NCI-H748 (cell line): Measurements from ENCODE around the gene GALNT17.
"Not testable (repeated sequence)": the region's sequence is repeated elsewhere in the genome, so short reads cannot be mapped to it uniquely, and the experiment has no call there.

Experiments
- DNase-seq: peaks from one replicate; lab custom pipeline; 2025; ENCODE audit not compliant: unreplicated experiment; lab: John Stamatoyannopoulos, UW

GALNT17 gene

GRCh38 chr7:71544816-71545215 lies 412.9 kb downstream of the GALNT17 start:
- no peak for DNase-seq

- no peak for DNase-seq
Observed at GRCh38 chr7:71547426-71547825, 415.5 kb downstream of the GALNT17 start.

GRCh38 chr7:71548746-71549145 lies 416.8 kb downstream of the GALNT17 start:
- no peak for DNase-seq

GRCh38 chr7:71553306-71553705 lies 421.4 kb downstream of the GALNT17 start:
- DNase-seq, result no peak

GRCh38 chr7:71555758-71556157 lies 423.8 kb downstream of the GALNT17 start:
- no peak for DNase-seq

DNA sequence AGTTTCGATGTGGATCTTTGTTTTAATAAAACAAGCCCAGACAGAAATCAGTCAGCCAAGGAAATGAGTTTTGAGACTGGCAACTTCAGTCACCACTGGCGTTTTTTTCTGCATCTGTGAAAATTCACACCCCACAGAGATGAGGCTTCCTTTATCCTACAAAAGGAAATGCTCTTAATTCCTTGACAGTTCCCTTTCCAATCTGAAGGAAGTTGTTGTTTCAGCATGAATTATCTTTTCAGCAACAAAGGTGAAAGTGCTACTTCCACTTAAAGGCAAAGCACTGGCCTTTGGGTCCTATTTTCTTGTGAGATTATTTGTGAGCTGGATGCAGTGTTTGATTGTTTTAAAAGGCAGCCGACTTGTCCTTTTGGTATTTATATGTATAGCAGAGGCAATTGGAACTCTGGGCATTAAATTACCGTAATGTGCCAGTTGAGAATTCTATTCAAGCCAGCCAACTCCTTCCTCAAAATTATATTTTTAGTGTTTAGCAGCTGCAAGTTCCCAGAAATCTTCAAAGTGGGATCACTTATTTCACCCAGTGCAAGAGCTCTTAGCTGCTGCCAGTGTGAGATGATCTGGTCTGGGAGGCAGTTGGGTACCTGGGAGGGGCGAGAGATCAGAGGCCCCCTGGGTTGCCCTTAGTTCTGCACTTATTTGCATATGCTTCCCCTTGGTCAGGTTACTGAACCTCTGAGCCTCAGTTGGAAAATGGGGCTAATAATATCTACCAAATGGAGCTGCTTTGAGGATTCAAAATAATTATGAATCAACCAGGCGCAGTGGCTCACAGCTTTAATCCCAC lies 427.1 kb downstream of the GALNT17 start:
- no peak for DNase-seq

DNA sequence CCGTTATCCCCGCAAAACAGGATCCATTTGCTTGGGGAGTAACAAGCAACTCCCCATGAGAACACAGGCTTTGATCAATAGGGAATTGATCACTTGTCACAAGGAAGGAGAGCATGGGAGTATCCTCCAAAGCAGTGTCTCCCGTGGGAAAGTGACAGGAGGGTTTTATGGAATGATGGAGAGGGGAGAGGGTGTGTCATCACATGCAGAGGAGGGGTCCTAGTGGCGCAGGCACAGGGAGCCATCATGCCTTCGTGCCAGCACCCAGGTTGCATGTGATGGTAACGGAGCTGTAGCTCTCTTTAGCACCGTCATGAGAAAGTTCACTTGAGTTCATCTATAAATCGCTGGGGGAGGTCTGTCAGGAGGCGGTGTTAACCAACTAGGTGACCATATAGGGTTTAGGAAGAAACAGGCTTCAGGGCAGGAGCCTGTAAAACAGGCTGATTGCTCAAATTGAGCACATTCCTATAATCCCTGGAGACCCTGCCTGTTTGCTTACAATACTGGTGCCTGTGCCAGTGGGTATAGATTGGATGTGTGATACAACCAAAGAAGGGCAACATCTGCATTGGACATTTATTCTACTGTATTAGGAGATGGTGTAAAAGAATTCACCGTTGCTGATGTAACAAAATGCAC lies 428.5 kb downstream of the GALNT17 start:
- DNase-seq, result no peak

DNA sequence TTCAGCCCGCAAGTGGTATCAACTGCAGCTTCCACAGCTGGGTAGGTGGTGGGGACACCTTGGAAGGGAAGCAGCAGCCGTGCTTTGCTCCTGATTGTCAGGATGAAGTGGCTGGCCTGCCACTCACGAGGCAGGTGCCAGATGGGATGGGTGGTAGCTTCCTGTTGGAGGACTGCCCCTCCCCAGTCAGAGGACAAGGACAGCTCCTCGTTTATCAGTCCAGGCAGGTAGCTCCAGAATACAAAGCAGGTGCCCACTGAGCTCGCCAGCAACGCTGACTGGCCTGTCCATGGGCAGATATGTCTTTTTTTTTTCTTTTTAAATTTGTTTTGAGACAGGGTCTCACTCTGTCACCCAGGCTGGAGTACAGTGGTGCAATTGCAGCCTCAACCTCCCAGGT lies 431.3 kb downstream of the GALNT17 start:
- DNase-seq, result no peak

DNA sequence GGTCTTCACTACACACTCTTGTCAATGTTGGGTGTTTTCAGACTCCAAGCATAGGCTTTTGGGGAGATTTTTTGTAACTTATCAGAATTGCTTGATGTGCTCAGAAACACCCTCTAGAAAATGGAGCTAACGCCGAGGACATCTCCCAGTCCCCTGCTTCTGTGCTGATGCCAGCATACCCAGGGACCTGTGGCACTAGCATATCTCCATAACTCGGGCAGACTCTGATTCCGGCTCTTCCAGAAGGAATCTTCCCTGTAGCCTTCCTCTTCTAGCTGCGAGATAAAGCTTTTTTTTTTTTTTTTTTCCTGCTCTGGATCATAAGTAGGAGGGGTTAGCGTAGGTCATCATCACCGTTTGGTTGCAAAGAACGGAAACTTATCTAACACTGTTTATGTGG lies 434.4 kb downstream of the GALNT17 start:
- DNase-seq, result no peak

DNA sequence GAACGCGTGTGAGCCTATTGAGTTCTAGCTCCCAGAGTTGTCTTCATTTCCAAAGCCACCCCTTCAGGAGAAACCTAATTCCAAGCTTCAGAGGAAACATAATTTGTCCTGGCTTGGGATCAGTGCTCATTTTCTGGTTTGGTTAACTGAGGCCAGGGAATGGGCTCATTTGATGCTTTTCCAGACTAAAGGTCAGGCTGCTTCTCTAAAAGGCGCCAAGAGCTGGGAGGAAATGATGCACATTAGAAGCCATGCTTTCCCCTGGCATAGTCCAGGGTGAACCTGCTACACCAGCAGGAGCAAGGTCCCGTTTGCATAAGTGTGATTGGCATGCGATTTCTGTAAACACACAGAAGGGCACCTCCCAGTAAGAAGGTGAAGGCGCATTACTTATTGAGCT lies 435.0 kb downstream of the GALNT17 start:
- no peak for DNase-seq

GRCh38 chr7:71574153-71574860 lies 442.4 kb downstream of the GALNT17 start:
- no peak for DNase-seq

GRCh38 chr7:71580027-71580426 lies 448.1 kb downstream of the GALNT17 start:
- DNase-seq, result no peak

DNA sequence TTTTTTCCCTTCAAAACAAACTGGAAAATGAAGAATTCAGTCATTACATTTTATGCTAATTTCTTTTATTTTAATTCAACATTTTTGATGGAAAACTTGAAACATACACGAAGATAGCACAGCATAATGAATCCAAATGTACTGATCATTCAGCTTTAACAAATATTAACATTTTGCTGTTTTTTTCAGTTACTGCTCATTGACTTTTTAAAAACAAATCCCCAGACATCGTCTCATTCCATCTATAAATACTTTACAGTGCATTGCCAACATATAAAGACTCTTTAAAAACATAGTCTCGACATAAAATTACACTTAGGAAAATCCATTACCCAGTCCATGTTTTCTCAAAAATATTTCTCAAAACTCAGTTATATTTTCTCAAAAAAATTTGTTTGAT lies 452.3 kb downstream of the GALNT17 start:
- no peak for DNase-seq

DNA sequence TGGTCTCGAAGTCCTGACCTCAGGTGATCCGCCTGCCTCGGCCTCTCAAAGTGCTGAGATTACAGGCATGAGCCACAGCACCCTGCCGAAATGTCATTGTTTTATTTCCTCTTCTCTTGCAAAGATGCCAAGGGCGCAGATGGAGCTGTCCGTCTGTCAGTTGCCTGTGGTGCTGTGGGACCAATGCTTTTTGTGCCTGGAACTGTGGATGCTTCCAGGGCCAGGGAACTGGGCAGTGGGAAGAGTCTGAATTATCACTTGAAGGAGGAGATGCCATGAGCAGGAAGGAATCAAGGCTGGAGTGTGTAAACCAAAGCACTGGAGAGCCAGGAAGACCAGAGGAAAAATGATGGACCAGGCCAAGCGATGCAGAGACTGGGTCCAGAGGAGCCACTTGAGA lies 459.9 kb downstream of the GALNT17 start:
- no peak for DNase-seq

DNA sequence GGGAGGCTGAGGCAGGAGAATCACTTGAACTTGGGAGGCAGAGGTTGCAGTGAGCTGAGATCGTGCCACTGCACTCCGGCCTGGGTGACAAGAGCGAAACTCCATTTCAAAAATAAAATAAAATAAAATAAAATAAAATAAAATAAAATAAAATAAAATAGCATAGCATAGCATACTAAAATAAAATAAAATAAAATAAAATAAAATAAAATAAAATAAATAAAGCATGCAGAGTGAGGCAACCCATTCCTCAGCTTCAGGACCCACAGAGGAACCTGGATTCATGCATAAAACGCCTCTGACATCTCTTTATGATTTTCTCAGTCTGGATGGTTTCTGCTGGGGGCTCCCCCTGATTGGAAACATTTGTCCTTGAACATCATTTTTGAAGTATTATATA lies 460.4 kb downstream of the GALNT17 start:
- DNase-seq, result not testable (repeated sequence)

- no peak for DNase-seq
Observed at GRCh38 chr7:71594736-71595135, 462.8 kb downstream of the GALNT17 start.

DNA sequence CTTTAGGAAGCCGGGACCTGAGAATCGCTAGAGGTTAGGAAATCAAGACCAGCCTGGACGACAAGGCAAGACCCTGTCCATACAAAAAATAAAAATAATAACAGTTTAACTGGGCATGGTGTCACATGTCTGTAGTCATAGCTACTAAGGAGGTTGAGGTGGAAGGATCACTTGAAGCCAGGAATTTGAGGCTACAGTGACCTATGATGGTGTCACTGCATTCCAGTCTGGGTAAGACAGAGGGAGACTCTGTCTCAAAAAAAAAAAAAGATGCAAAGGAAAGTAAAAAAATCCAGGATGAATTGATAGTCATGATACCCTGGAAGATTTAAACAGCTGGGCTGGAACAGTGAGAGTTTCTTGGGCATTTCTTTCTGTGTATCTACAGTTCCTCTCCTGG lies 463.2 kb downstream of the GALNT17 start:
- no peak for DNase-seq

- DNase-seq, result no peak
Observed at GRCh38 chr7:71598553-71598952, 466.6 kb downstream of the GALNT17 start.

GRCh38 chr7:71601851-71602250 lies 469.9 kb downstream of the GALNT17 start:
- DNase-seq, result no peak

- DNase-seq, result no peak
Observed at GRCh38 chr7:71604818-71605414, 473.0 kb downstream of the GALNT17 start.

- DNase-seq, result no peak
Observed at GRCh38 chr7:71611986-71612385, 480.0 kb downstream of the GALNT17 start.

- DNase-seq, result no peak
Observed at GRCh38 chr7:71612911-71613310, 481.0 kb downstream of the GALNT17 start.
